Natural killer cell (primary cell): Measurements from ENCODE around the gene TUNAR. TPM values are rescaled to one million over a fixed set of nuclear protein-coding genes. Genes with fewer than 3 reads are reported as not detected.

ENCODE experiments used
- ATAC-seq, 3 donors: fragments of 150-1000 bp in 2 of 3; fragments of 200-7000 bp in 1 of 3; cut with Tn5 transposase; 1 replicate in 1 of 3; 2 replicates in 2 of 3; pipeline ENCODE4 v1.10.0; 2021; ENCODE audit warnings: mild to moderate bottlenecking in 2 of 3, moderate library complexity in 2 of 3
- DNase-seq, 2 donors: peaks; one replicate each; pipeline versions ENCODE4 v3.0.0 to v3.0.0-alpha.2; 2013 to 2021; ENCODE audit warnings: mixed read lengths in 1 of 2
- H3K27ac ChIP-seq: one replicate; pipeline ENCODE4 v1.5.1; 2013; ENCODE audit warnings: mild to moderate bottlenecking, low read length
- H3K27me3 ChIP-seq: one replicate; pipeline ENCODE4 v1.6.1; 2013; ENCODE audit warnings: low read length; ENCODE audit not compliant: control insufficient read depth, insufficient read depth
- H3K36me3 ChIP-seq: one replicate; pipeline ENCODE4 v1.6.1; 2013; ENCODE audit warnings: low read length; ENCODE audit not compliant: control insufficient read depth, insufficient read depth
- H3K4me1 ChIP-seq: one replicate; pipeline ENCODE4 v1.6.1; 2013; ENCODE audit warnings: low read length; ENCODE audit not compliant: control insufficient read depth, insufficient read depth
- H3K4me3 ChIP-seq: one replicate; pipeline ENCODE4 v1.5.1; 2013; ENCODE audit warnings: low read length
- H3K9me3 ChIP-seq: one replicate; pipeline ENCODE4 v1.6.1; 2013; ENCODE audit warnings: low read length; ENCODE audit not compliant: control insufficient read depth, insufficient read depth
- H3K27ac Mint-ChIP-seq, 2 donors: one replicate each; pipeline ENCODE4 v1.8.0; 2022; ENCODE audit warnings: mild to moderate bottlenecking in 2 of 2, mixed read lengths in 2 of 2, moderate library complexity in 1 of 2
- H3K27me3 Mint-ChIP-seq, 2 donors: one replicate each; pipeline ENCODE4 v1.8.0; 2022; ENCODE audit warnings: low read depth in 2 of 2, mixed read lengths in 2 of 2
- H3K36me3 Mint-ChIP-seq: one replicate; pipeline ENCODE4 v1.8.0; 2022; ENCODE audit warnings: mixed read lengths
- H3K4me1 Mint-ChIP-seq, 2 donors: one replicate each; pipeline ENCODE4 v1.8.0; 2022; ENCODE audit warnings: mixed read lengths in 2 of 2
- H3K4me3 Mint-ChIP-seq: one replicate; pipeline ENCODE4 v1.8.0; 2022; ENCODE audit warnings: mild to moderate bottlenecking, moderate library complexity, mixed read lengths
- H3K9me3 Mint-ChIP-seq, 2 donors: one replicate each; pipeline ENCODE4 v1.8.0; 2022; ENCODE audit warnings: mixed read lengths in 2 of 2
- CTCF ChIP-seq: fragments of 200-600 bp; IDR thresholded peaks from one replicate; pipeline ENCODE4 v1.8.0; 2022; ENCODE audit warnings: antibody characterized with exemption
- WGBS: methylation state at CpG from one replicate; pipeline ENCODE4 v1.1.7; 2013; ENCODE audit warnings: missing lambda C conversion rate; ENCODE audit not compliant: insufficient coverage; 5-methylcytosine and 5-hydroxymethylcytosine counted together
- intact Hi-C: fragments of 100-400 bp; cut with micrococcal nuclease; formaldehyde crosslinking; loops from one replicate; pipeline ENCODE4 v1.14.2; 2022
- total RNA-seq, 4 donors: library from RNA; stranded (reverse); fragments of 120-200 nt in 1 of 4; gene quantifications; one replicate each; pipeline versions ENCODE4 v1.2.3 to v1.2.4, GENCODE V29; 2013 to 2022

TUNAR gene
- total RNA-seq, 3 donors from 2014 or later (not counting 1 experiment from before 2014, with no cell fraction given) = not detected

GRCh38 chr14:95910628-95911027 is 34.0 kb downstream of the TUNAR start:
- intact Hi-C loops = no loop called here
- ATAC-seq (no peak), DNase-seq (no peak)
- H3K27ac Mint-ChIP-seq = no peak overlapping the region
- Histone ChIP-seq H3K9me3 (no peaks in the 10 kb centered on the region), H3K27me3 (no peaks in the 10 kb centered on the region), H3K27ac (no peak overlapping the region), H3K4me3 (no peak overlapping the region), H3K36me3 (no peaks in the 10 kb centered on the region), H3K4me1 (no peaks in the 10 kb centered on the region)
- no peak for TF ChIP-seq CTCF
- H3K36me3 Mint-ChIP-seq = no peaks in the 10 kb centered on the region
- 53% methylated on average over 3 of the region's 4 CpGs for WGBS
- H3K9me3 Mint-ChIP-seq = no peaks in the 10 kb centered on the region
- H3K4me3 Mint-ChIP-seq = no peak overlapping the region
- no peaks in the 10 kb centered on the region for H3K4me1 Mint-ChIP-seq
- H3K27me3 Mint-ChIP-seq = peaks cover 0 to 3% of the 10 kb centered on the region in 2 donors

GRCh38 chr14:95911456-95911855 is 34.8 kb downstream of the TUNAR start:
- Histone ChIP-seq H3K9me3 (no peaks in the 10 kb centered on the region), H3K36me3 (no peaks in the 10 kb centered on the region), H3K27ac (no peak overlapping the region), H3K4me3 (no peak overlapping the region), H3K4me1 (no peaks in the 10 kb centered on the region), H3K27me3 (no peaks in the 10 kb centered on the region)
- TF ChIP-seq CTCF = no peak
- H3K27me3 Mint-ChIP-seq = peaks cover 3% of the 10 kb centered on the region in 2 donors
- H3K36me3 Mint-ChIP-seq = no peaks in the 10 kb centered on the region
- no peak for DNase-seq
- H3K27ac Mint-ChIP-seq = no peak overlapping the region
- 53% methylated on average over 7 of the region's 7 CpGs for WGBS
- H3K4me3 Mint-ChIP-seq = no peak overlapping the region
- H3K4me1 Mint-ChIP-seq = no peaks in the 10 kb centered on the region
- ATAC-seq = no peak
- intact Hi-C loops = no loop called here
- no peaks in the 10 kb centered on the region for H3K9me3 Mint-ChIP-seq

GRCh38 chr14:95915330-95915729 is 38.7 kb downstream of the TUNAR start:
- Mint-ChIP-seq H3K9me3 (no peaks in the 10 kb centered on the region), H3K4me3 (no peak overlapping the region), H3K36me3 (no peaks in the 10 kb centered on the region), H3K4me1 (no peaks in the 10 kb centered on the region), H3K27me3 (peaks cover 9 to 31% of the 10 kb centered on the region in 2 donors), H3K27ac (no peak overlapping the region)
- intact Hi-C loops = no loop called here
- ATAC-seq (no peak), DNase-seq (no peak)
- Histone ChIP-seq H3K36me3 (no peaks in the 10 kb centered on the region), H3K9me3 (no peaks in the 10 kb centered on the region), H3K4me3 (no peak overlapping the region), H3K27ac (no peak overlapping the region), H3K27me3 (no peaks in the 10 kb centered on the region), H3K4me1 (no peaks in the 10 kb centered on the region)
- no peak for TF ChIP-seq CTCF
- 48% methylated on average over 7 of the region's 7 CpGs for WGBS

GRCh38 chr14:95918466-95918865 is 41.8 kb downstream of the TUNAR start:
- no peak overlapping the region for H3K27ac Mint-ChIP-seq
- H3K36me3 ChIP-seq = no peaks in the 10 kb centered on the region
- no peaks in the 10 kb centered on the region for H3K27me3 ChIP-seq
- no peaks in the 10 kb centered on the region for H3K9me3 ChIP-seq
- no peaks in the 10 kb centered on the region for H3K9me3 Mint-ChIP-seq
- H3K4me3 ChIP-seq = no peak overlapping the region
- DNase-seq (no peak), ATAC-seq (no peak)
- H3K4me1 ChIP-seq = no peaks in the 10 kb centered on the region
- intact Hi-C loops = no loop called here
- no peaks in the 10 kb centered on the region for H3K4me1 Mint-ChIP-seq
- H3K4me3 Mint-ChIP-seq = no peak overlapping the region
- H3K27me3 Mint-ChIP-seq = peaks cover 7 to 38% of the 10 kb centered on the region in 2 donors
- no peaks in the 10 kb centered on the region for H3K36me3 Mint-ChIP-seq
- no peak for TF ChIP-seq CTCF
- no peak overlapping the region for H3K27ac ChIP-seq
- 5% methylated on average over 5 of the region's 6 CpGs for WGBS
